PFSK-1 (cell line): ENCODE data around the gene VPS35.

Experiments used
- FOXP2 ChIP-seq: optimal IDR thresholded peaks from 2 replicates; pipeline ENCODE3; 2011; ENCODE audit warnings: borderline replicate concordance, control low read depth, inconsistent platforms; ENCODE audit not compliant: insufficient read depth; ENCODE audit errors: extremely low read length, extremely low read depth
- POLR2AphosphoS5 ChIP-seq: IDR thresholded peaks from 2 replicates; pipeline ENCODE4 v1.6.1; 2012; ENCODE audit warnings: low read depth, mild to moderate bottlenecking, control low read depth, low read length, moderate library complexity
- REST ChIP-seq, 2 experiments: IDR thresholded peaks; 2 replicates each; pipeline versions ENCODE4 v1.6.1 to v1.8.0; 2011 to 2012; ENCODE audit warnings: low read depth in 2 of 2, low read length in 2 of 2, control low read depth in 1 of 2, inconsistent platforms in 1 of 2, mild to moderate bottlenecking in 1 of 2, moderate library complexity in 1 of 2; ENCODE audit not compliant: insufficient read depth in 1 of 2
- SIN3A ChIP-seq: IDR thresholded peaks from 2 replicates; pipeline ENCODE4 v1.6.1; 2012; ENCODE audit warnings: mild to moderate bottlenecking, low read length, moderate library complexity, borderline replicate concordance; ENCODE audit not compliant: insufficient read depth
- TAF1 ChIP-seq: IDR thresholded peaks from 2 replicates; pipeline ENCODE4 v1.6.1; 2012; ENCODE audit warnings: low read length, control low read depth, borderline replicate concordance; ENCODE audit not compliant: insufficient read depth

The VPS35 gene

GRCh38 chr16:46713634-46714033, 24.7 kb upstream of the VPS35 start:
- TF ChIP-seq POLR2AphosphoS5 (no peak), REST (IDR thresholded peaks at IDR 0.05; ENCODE audit: insufficient read depth in 1 of 2, low read depth in 2 of 2, low read length in 2 of 2) (no peak), FOXP2 (no peak), SIN3A (no peak), TAF1 (no peak)

- TF ChIP-seq FOXP2: no peak
- no peak for TF ChIP-seq REST (IDR thresholded peaks at IDR 0.05; ENCODE audit: insufficient read depth in 1 of 2, low read depth in 2 of 2, low read length in 2 of 2)
- TF ChIP-seq TAF1: no peak
- TF ChIP-seq SIN3A: no peak
- no peak for TF ChIP-seq POLR2AphosphoS5
These were observed 23.9 kb upstream of the VPS35 start for GRCh38 chr16:46712911-46713310.

- no peak for TF ChIP-seq FOXP2
- TF ChIP-seq REST (IDR thresholded peaks at IDR 0.05; ENCODE audit: insufficient read depth in 1 of 2, low read depth in 2 of 2, low read length in 2 of 2): no peak
- no peak for TF ChIP-seq POLR2AphosphoS5
- no peak for TF ChIP-seq SIN3A
- TF ChIP-seq TAF1: no peak
These were observed 22.4 kb upstream of the VPS35 start for GRCh38 chr16:46711106-46712058.

GRCh38 chr16:46709469-46710005, 20.6 kb upstream of the VPS35 start:
- TF ChIP-seq REST (IDR thresholded peaks at IDR 0.05; ENCODE audit: insufficient read depth in 1 of 2, low read depth in 2 of 2, low read length in 2 of 2) (no peak), SIN3A (no peak), TAF1 (no peak), FOXP2 (no peak), POLR2AphosphoS5 (no peak)

- no peak for TF ChIP-seq SIN3A
- TF ChIP-seq POLR2AphosphoS5: no peak
- no peak for TF ChIP-seq REST (IDR thresholded peaks at IDR 0.05; ENCODE audit: insufficient read depth in 1 of 2, low read depth in 2 of 2, low read length in 2 of 2)
- TF ChIP-seq FOXP2: no peak
- TF ChIP-seq TAF1: no peak
These were observed 17.7 kb upstream of the VPS35 start for GRCh38 chr16:46706642-46707041.
